ENCODE measurements around the gene OR56B4.

GRCh38 chr11:6129635-6130034, 22.2 kb downstream of the OR56B4 start:
- TF ChIP-seq CTCF (IDR thresholded peaks at IDR 0.05) (no peak), POLR2A (IDR thresholded peaks at IDR 0.05) (no peak)
